Effector memory CD4-positive, alpha-beta T cell (primary cell): ENCODE data around the gene TRPM6.
"Not testable (repeated sequence)": the region's sequence is repeated elsewhere in the genome, so short reads cannot be mapped to it uniquely, and the experiment has no call there.

ENCODE experiments used
- DNase-seq, 3 donors: peaks; one replicate each; pipeline ENCODE4 v3.0.0-alpha.2; 2020
- H3K27ac ChIP-seq: 2 replicates; pipeline ENCODE4 v1.7.0; 2013; ENCODE audit warnings: mild to moderate bottlenecking, low read length, moderate library complexity; ENCODE audit not compliant: insufficient read depth, poor library complexity, severe bottlenecking
- H3K27me3 ChIP-seq: replicated peaks from 2 replicates; pipeline ENCODE4 v1.7.0; 2013; ENCODE audit warnings: mild to moderate bottlenecking, low read length; ENCODE audit not compliant: insufficient read depth, control insufficient read depth, poor library complexity, severe bottlenecking
- H3K36me3 ChIP-seq: 2 replicates; pipeline ENCODE4 v1.7.0; 2013; ENCODE audit warnings: mild to moderate bottlenecking, low read length, moderate library complexity; ENCODE audit not compliant: control insufficient read depth, insufficient read depth
- H3K4me1 ChIP-seq: 2 replicates; pipeline ENCODE4 v1.7.0; 2013; ENCODE audit warnings: low read length, mild to moderate bottlenecking; ENCODE audit not compliant: control insufficient read depth, insufficient read depth, poor library complexity, severe bottlenecking
- H3K4me3 ChIP-seq: 2 replicates; pipeline ENCODE4 v1.7.0; 2013; ENCODE audit warnings: low read length, low read depth, mild to moderate bottlenecking; ENCODE audit not compliant: insufficient read depth, poor library complexity, severe bottlenecking
- H3K9me3 ChIP-seq: 2 replicates; pipeline ENCODE4 v1.7.0; 2013; ENCODE audit warnings: mild to moderate bottlenecking, low read length, moderate library complexity; ENCODE audit not compliant: control insufficient read depth

The TRPM6 gene

GRCh38 chr9:74888449-74888848 lies 728 bp upstream of the TRPM6 start:
- not testable (repeated sequence) for H3K27ac ChIP-seq, H3K4me3 ChIP-seq, H3K9me3 ChIP-seq, H3K36me3 ChIP-seq, DNase-seq
- Histone ChIP-seq H3K27me3 (peaks cover 11% of the 10 kb centered on the region), H3K4me1 (peaks cover 15% of the 10 kb centered on the region)

- peaks cover 11% of the 10 kb centered on the region for H3K27me3 ChIP-seq
- H3K27ac ChIP-seq = no peak overlapping the region
- H3K36me3 ChIP-seq = no peaks in the 10 kb centered on the region
- peaks cover 15% of the 10 kb centered on the region for H3K4me1 ChIP-seq
- no peak overlapping the region for H3K4me3 ChIP-seq
- no peaks in the 10 kb centered on the region for H3K9me3 ChIP-seq
- no peak for DNase-seq
Observed at GRCh38 chr9:74887981-74888370, 255 bp upstream of the TRPM6 start.

- Histone ChIP-seq H3K36me3 (no peaks in the 10 kb centered on the region), H3K27me3 (no peaks in the 10 kb centered on the region), H3K4me3 (no peak overlapping the region), H3K27ac (no peak overlapping the region), H3K9me3 (no peaks in the 10 kb centered on the region), H3K4me1 (no peaks in the 10 kb centered on the region)
- no peak for DNase-seq
Observed at GRCh38 chr9:74876382-74876949, 11.3 kb downstream of the TRPM6 start.

- H3K36me3 ChIP-seq = no peaks in the 10 kb centered on the region
- no peaks in the 10 kb centered on the region for H3K4me1 ChIP-seq
- H3K9me3 ChIP-seq = no peaks in the 10 kb centered on the region
- H3K4me3 ChIP-seq = no peak overlapping the region
- no peak for DNase-seq
- no peak overlapping the region for H3K27ac ChIP-seq
- no peaks in the 10 kb centered on the region for H3K27me3 ChIP-seq
Observed at GRCh38 chr9:74875656-74876055, 12.1 kb downstream of the TRPM6 start.

- no peak for DNase-seq
- no peaks in the 10 kb centered on the region for H3K36me3 ChIP-seq
- H3K4me3 ChIP-seq = no peak overlapping the region
- H3K27me3 ChIP-seq = no peaks in the 10 kb centered on the region
- H3K4me1 ChIP-seq = no peaks in the 10 kb centered on the region
- H3K9me3 ChIP-seq = no peaks in the 10 kb centered on the region
- no peak overlapping the region for H3K27ac ChIP-seq
Observed at GRCh38 chr9:74874220-74874619, 13.5 kb downstream of the TRPM6 start.

- Histone ChIP-seq H3K27me3 (no peaks in the 10 kb centered on the region), H3K4me3 (no peak overlapping the region), H3K4me1 (no peaks in the 10 kb centered on the region), H3K9me3 (no peaks in the 10 kb centered on the region), H3K36me3 (no peaks in the 10 kb centered on the region), H3K27ac (no peak overlapping the region)
- no peak for DNase-seq
Observed at GRCh38 chr9:74872619-74873233, 15.0 kb downstream of the TRPM6 start.

GRCh38 chr9:74867483-74867882 lies 20.2 kb downstream of the TRPM6 start:
- H3K9me3 ChIP-seq = no peaks in the 10 kb centered on the region
- H3K4me3 ChIP-seq = no peak overlapping the region
- no peaks in the 10 kb centered on the region for H3K36me3 ChIP-seq
- H3K27ac ChIP-seq = no peak overlapping the region
- H3K4me1 ChIP-seq = no peaks in the 10 kb centered on the region
- DNase-seq = no peak
- no peaks in the 10 kb centered on the region for H3K27me3 ChIP-seq

- Histone ChIP-seq H3K9me3 (no peaks in the 10 kb centered on the region), H3K27me3 (no peaks in the 10 kb centered on the region), H3K27ac (no peak overlapping the region), H3K4me3 (no peak overlapping the region), H3K36me3 (no peaks in the 10 kb centered on the region), H3K4me1 (no peaks in the 10 kb centered on the region)
- no peak for DNase-seq
Observed at GRCh38 chr9:74865177-74865576, 22.5 kb downstream of the TRPM6 start.

- Histone ChIP-seq H3K27me3 (no peaks in the 10 kb centered on the region), H3K36me3 (no peaks in the 10 kb centered on the region), H3K4me1 (no peaks in the 10 kb centered on the region), H3K27ac (no peak overlapping the region), H3K9me3 (no peaks in the 10 kb centered on the region), H3K4me3 (no peak overlapping the region)
- DNase-seq = no peak
Observed at GRCh38 chr9:74861773-74862474, 25.8 kb downstream of the TRPM6 start.

- no peak overlapping the region for H3K4me3 ChIP-seq
- H3K9me3 ChIP-seq = no peaks in the 10 kb centered on the region
- no peaks in the 10 kb centered on the region for H3K27me3 ChIP-seq
- no peaks in the 10 kb centered on the region for H3K36me3 ChIP-seq
- DNase-seq = no peak
- H3K4me1 ChIP-seq = no peaks in the 10 kb centered on the region
- H3K27ac ChIP-seq = no peak overlapping the region
Observed at GRCh38 chr9:74861071-74861470, 26.6 kb downstream of the TRPM6 start.
